Measurements from ENCODE around the gene R3HCC1L. TPM values are rescaled to one million over a fixed set of nuclear protein-coding genes. Genes with fewer than 3 reads are reported as not detected.
"Not testable (repeated sequence)": the region's sequence is repeated elsewhere in the genome, so short reads cannot be mapped to it uniquely, and the experiment has no call there.

Gene R3HCC1L
- total and polyA plus RNA-seq, 4 donors = 9.5 to 18.6 (median 14.2) TPM

GRCh38 chr10:98141484-98142073, 7.1 kb downstream of the R3HCC1L start:
- Histone ChIP-seq H3K4me3 (ENCODE audit: low read depth, low read length) (no peak overlapping the region), H3K9me3 (ENCODE audit: control insufficient read depth, insufficient read depth, low read length) (no peaks in the 10 kb centered on the region), H3K4me1 (ENCODE audit: control insufficient read depth, insufficient read depth, low read length) (no peaks in the 10 kb centered on the region), H3K27ac (ENCODE audit: low read depth, low read length) (no peak overlapping the region), H3K36me3 (ENCODE audit: control insufficient read depth, insufficient read depth, low read length) (no peaks in the 10 kb centered on the region), H3K27me3 (ENCODE audit: control insufficient read depth, insufficient read depth, low read length) (no peaks in the 10 kb centered on the region)
- DNase-seq (ENCODE audit: low read depth in 4 of 6, low spot score in 6 of 6) = peak in 1 of 6 donors; percentile 4

- Histone ChIP-seq H3K4me3 (ENCODE audit: low read depth, low read length) (no peak overlapping the region), H3K27me3 (ENCODE audit: control insufficient read depth, insufficient read depth, low read length) (no peaks in the 10 kb centered on the region), H3K4me1 (ENCODE audit: control insufficient read depth, insufficient read depth, low read length) (no peaks in the 10 kb centered on the region), H3K9me3 (ENCODE audit: control insufficient read depth, insufficient read depth, low read length) (peaks cover 10% of the 10 kb centered on the region), H3K27ac (ENCODE audit: low read depth, low read length) (no peak overlapping the region), H3K36me3 (ENCODE audit: control insufficient read depth, insufficient read depth, low read length) (no peaks in the 10 kb centered on the region)
- no peak for DNase-seq (ENCODE audit: low read depth in 4 of 6, low spot score in 6 of 6)
- 100% methylated on average over 2 of the region's 2 CpGs for WGBS (ENCODE audit: insufficient coverage)
Observed at GRCh38 chr10:98144985-98145384, 10.5 kb downstream of the R3HCC1L start.

GRCh38 chr10:98149858-98150257, 15.4 kb downstream of the R3HCC1L start:
- Histone ChIP-seq H3K4me1 (ENCODE audit: control insufficient read depth, insufficient read depth, low read length) (no peaks in the 10 kb centered on the region), H3K4me3 (ENCODE audit: low read depth, low read length) (no peak overlapping the region), H3K27me3 (ENCODE audit: control insufficient read depth, insufficient read depth, low read length) (no peaks in the 10 kb centered on the region), H3K9me3 (ENCODE audit: control insufficient read depth, insufficient read depth, low read length) (peaks cover 12% of the 10 kb centered on the region), H3K36me3 (ENCODE audit: control insufficient read depth, insufficient read depth, low read length) (peaks cover 2% of the 10 kb centered on the region), H3K27ac (ENCODE audit: low read depth, low read length) (no peak overlapping the region)
- no peak for DNase-seq (ENCODE audit: low read depth in 4 of 6, low spot score in 6 of 6)
- 67% methylated on average over 1 of the region's 1 CpG for WGBS (ENCODE audit: insufficient coverage)

- DNase-seq (ENCODE audit: low read depth in 4 of 6, low spot score in 6 of 6) = no peak
- Histone ChIP-seq H3K9me3 (ENCODE audit: control insufficient read depth, insufficient read depth, low read length) (peaks cover 12% of the 10 kb centered on the region), H3K4me3 (ENCODE audit: low read depth, low read length) (no peak overlapping the region), H3K4me1 (ENCODE audit: control insufficient read depth, insufficient read depth, low read length) (no peaks in the 10 kb centered on the region), H3K27ac (ENCODE audit: low read depth, low read length) (no peak overlapping the region), H3K27me3 (ENCODE audit: control insufficient read depth, insufficient read depth, low read length) (no peaks in the 10 kb centered on the region), H3K36me3 (ENCODE audit: control insufficient read depth, insufficient read depth, low read length) (peaks cover 2% of the 10 kb centered on the region)
- 100% methylated on average over 4 of the region's 5 CpGs for WGBS (ENCODE audit: insufficient coverage)
Observed at GRCh38 chr10:98150544-98150943, 16.1 kb downstream of the R3HCC1L start.

GRCh38 chr10:98152778-98153177, 18.3 kb downstream of the R3HCC1L start:
- 100% methylated on average over 2 of the region's 30 CpGs for WGBS (ENCODE audit: insufficient coverage)
- not testable (repeated sequence) for H3K4me1 ChIP-seq (ENCODE audit: control insufficient read depth, insufficient read depth, low read length); H3K27ac ChIP-seq (ENCODE audit: low read depth, low read length); H3K27me3 ChIP-seq (ENCODE audit: control insufficient read depth, insufficient read depth, low read length); DNase-seq (ENCODE audit: low read depth in 4 of 6, low spot score in 6 of 6); H3K4me3 ChIP-seq (ENCODE audit: low read depth, low read length); H3K36me3 ChIP-seq (ENCODE audit: control insufficient read depth, insufficient read depth, low read length)
- H3K9me3 ChIP-seq (ENCODE audit: control insufficient read depth, insufficient read depth, low read length) = peaks cover 12% of the 10 kb centered on the region

GRCh38 chr10:98153213-98153958, 18.9 kb downstream of the R3HCC1L start:
- H3K4me3 ChIP-seq (ENCODE audit: low read depth, low read length); H3K27me3 ChIP-seq (ENCODE audit: control insufficient read depth, insufficient read depth, low read length); H3K27ac ChIP-seq (ENCODE audit: low read depth, low read length); H3K36me3 ChIP-seq (ENCODE audit: control insufficient read depth, insufficient read depth, low read length); H3K4me1 ChIP-seq (ENCODE audit: control insufficient read depth, insufficient read depth, low read length); DNase-seq (ENCODE audit: low read depth in 4 of 6, low spot score in 6 of 6): not testable (repeated sequence)
- no CpG with 5 or more reads among the region's 8 CpGs for WGBS (ENCODE audit: insufficient coverage)
- peaks cover 11% of the 10 kb centered on the region for H3K9me3 ChIP-seq (ENCODE audit: control insufficient read depth, insufficient read depth, low read length)

GRCh38 chr10:98154076-98154475, 19.6 kb downstream of the R3HCC1L start:
- no peak overlapping the region for H3K27ac ChIP-seq (ENCODE audit: low read depth, low read length)
- no peaks in the 10 kb centered on the region for H3K4me1 ChIP-seq (ENCODE audit: control insufficient read depth, insufficient read depth, low read length)
- 92% methylated on average over 2 of the region's 3 CpGs for WGBS (ENCODE audit: insufficient coverage)
- no peak overlapping the region for H3K4me3 ChIP-seq (ENCODE audit: low read depth, low read length)
- DNase-seq (ENCODE audit: low read depth in 4 of 6, low spot score in 6 of 6) = no peak
- no peaks in the 10 kb centered on the region for H3K27me3 ChIP-seq (ENCODE audit: control insufficient read depth, insufficient read depth, low read length)
- H3K36me3 ChIP-seq (ENCODE audit: control insufficient read depth, insufficient read depth, low read length) = peaks cover 2% of the 10 kb centered on the region
- H3K9me3 ChIP-seq (ENCODE audit: control insufficient read depth, insufficient read depth, low read length) = peaks cover 5% of the 10 kb centered on the region

GRCh38 chr10:98158576-98158975, 24.1 kb downstream of the R3HCC1L start:
- no peak for DNase-seq (ENCODE audit: low read depth in 4 of 6, low spot score in 6 of 6)
- Histone ChIP-seq H3K27me3 (ENCODE audit: control insufficient read depth, insufficient read depth, low read length) (no peaks in the 10 kb centered on the region), H3K27ac (ENCODE audit: low read depth, low read length) (no peak overlapping the region), H3K9me3 (ENCODE audit: control insufficient read depth, insufficient read depth, low read length) (no peaks in the 10 kb centered on the region), H3K36me3 (ENCODE audit: control insufficient read depth, insufficient read depth, low read length) (no peaks in the 10 kb centered on the region), H3K4me3 (ENCODE audit: low read depth, low read length) (no peak overlapping the region), H3K4me1 (ENCODE audit: control insufficient read depth, insufficient read depth, low read length) (no peaks in the 10 kb centered on the region)
- no CpG with 5 or more reads among the region's 1 CpG for WGBS (ENCODE audit: insufficient coverage)

- 88% methylated on average over 5 of the region's 5 CpGs for WGBS (ENCODE audit: insufficient coverage)
- Histone ChIP-seq H3K27me3 (ENCODE audit: control insufficient read depth, insufficient read depth, low read length) (no peaks in the 10 kb centered on the region), H3K4me1 (ENCODE audit: control insufficient read depth, insufficient read depth, low read length) (no peaks in the 10 kb centered on the region), H3K27ac (ENCODE audit: low read depth, low read length) (no peak overlapping the region), H3K9me3 (ENCODE audit: control insufficient read depth, insufficient read depth, low read length) (no peaks in the 10 kb centered on the region), H3K36me3 (ENCODE audit: control insufficient read depth, insufficient read depth, low read length) (no peaks in the 10 kb centered on the region), H3K4me3 (ENCODE audit: low read depth, low read length) (no peak overlapping the region)
- DNase-seq (ENCODE audit: low read depth in 4 of 6, low spot score in 6 of 6) = no peak
Observed at GRCh38 chr10:98163941-98164340, 29.5 kb downstream of the R3HCC1L start.

GRCh38 chr10:98167191-98167590, 32.7 kb downstream of the R3HCC1L start:
- Histone ChIP-seq H3K4me3 (ENCODE audit: low read depth, low read length) (no peak overlapping the region), H3K36me3 (ENCODE audit: control insufficient read depth, insufficient read depth, low read length) (no peaks in the 10 kb centered on the region), H3K9me3 (ENCODE audit: control insufficient read depth, insufficient read depth, low read length) (no peaks in the 10 kb centered on the region), H3K27me3 (ENCODE audit: control insufficient read depth, insufficient read depth, low read length) (no peaks in the 10 kb centered on the region), H3K4me1 (ENCODE audit: control insufficient read depth, insufficient read depth, low read length) (no peaks in the 10 kb centered on the region), H3K27ac (ENCODE audit: low read depth, low read length) (no peak overlapping the region)
- DNase-seq (ENCODE audit: low read depth in 4 of 6, low spot score in 6 of 6) = no peak
- WGBS (ENCODE audit: insufficient coverage) = no CpG with 5 or more reads among the region's 2 CpGs
